NK-92 (cell line): ENCODE measurements around the gene ZFR.
"Not testable (repeated sequence)": the region's sequence is repeated elsewhere in the genome, so short reads cannot be mapped to it uniquely, and the experiment has no call there.

Experiments used
- DNase-seq: peaks from one replicate; lab custom pipeline; 2025; ENCODE audit not compliant: unreplicated experiment; lab: John Stamatoyannopoulos, UW

The ZFR gene

GRCh38 chr5:32452316-32452715, 7.8 kb upstream of the ZFR start:
- not testable (repeated sequence) for DNase-seq

- no peak for DNase-seq
These were observed 6.4 kb upstream of the ZFR start for GRCh38 chr5:32450952-32451351.

- DNase-seq, result no peak
These were observed 4.7 kb upstream of the ZFR start for GRCh38 chr5:32449262-32449661.

DNA sequence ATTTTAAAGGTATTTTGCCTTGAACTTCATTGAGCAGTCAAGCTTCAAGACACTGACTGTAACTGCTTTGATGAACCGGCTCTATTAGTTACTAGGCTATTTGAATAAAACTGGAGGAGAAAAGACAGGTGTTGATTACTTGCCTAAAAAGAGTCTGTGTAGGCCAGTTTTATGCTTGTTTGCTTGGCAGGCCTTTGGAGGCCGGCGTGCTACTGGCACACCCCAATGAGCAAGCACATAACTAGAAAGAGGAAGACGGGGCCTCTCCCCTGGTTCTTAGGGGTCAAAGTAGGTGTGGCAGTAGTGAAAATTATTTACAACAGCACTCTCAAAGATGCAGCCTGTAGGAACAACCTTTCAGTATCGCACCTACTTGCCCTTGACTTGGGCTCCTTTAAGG, 2.1 kb upstream of the ZFR start:
- DNase-seq, result no peak

DNA sequence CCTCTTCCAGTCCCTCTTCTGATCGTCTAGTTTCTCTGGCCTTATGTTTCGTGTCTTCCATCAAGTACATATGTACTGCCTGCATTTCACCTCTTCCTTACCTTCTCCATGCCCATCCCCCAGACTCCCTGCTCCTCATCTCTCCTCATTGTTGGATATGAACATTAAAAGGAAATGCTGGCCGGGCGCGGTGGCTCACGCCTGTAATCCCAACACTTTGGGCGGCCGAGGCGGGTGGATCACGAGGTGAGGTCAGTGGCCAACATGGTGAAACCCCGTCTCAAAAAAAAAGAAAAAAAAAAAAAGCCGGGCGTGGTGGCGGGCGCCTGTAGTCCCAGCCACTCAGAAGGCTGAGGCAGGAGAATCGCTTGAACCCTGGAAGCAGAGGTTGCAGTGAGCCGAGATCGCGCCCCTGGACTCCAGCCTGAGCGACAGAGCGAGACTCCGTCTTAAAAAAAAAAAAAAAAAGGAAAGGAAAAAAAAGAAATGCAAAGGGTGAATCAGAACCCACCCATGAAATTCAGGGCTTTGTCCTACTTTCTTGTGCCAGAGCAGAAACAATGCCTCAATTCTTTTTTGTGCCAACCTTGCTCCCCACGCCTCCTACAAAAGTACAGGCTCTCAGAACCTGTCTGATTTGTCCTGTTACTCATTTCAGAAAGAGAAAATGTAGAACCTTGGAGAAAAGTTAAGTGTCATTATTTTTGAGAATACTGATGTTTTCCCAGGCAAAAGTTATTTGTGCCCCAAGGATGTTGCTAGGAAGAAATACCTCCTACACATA, 1.5 kb upstream of the ZFR start:
- no peak for DNase-seq

- no peak for DNase-seq
These were observed 783 bp upstream of the ZFR start for GRCh38 chr5:32445287-32445758.

- DNase-seq, result no peak
These were observed 754 bp downstream of the ZFR start for GRCh38 chr5:32443541-32444430.

DNA sequence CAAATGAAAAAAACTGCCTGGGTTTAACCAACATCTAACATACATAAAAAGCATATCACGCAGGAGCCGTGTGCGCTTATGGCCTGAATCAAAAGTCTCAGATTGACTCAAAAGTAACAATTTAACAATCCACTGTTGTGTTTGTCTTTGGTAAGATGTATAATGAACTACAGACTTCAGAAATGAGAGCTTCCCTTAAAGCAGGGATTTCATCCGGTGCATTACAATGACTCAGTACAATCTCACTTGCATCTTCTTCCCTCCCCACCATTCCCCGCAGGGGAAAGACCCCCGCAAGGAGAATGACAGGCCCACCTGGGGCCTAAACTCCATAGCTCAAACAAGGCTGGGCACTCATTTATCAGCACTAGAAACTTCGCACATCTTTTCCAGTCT, 1.4 kb downstream of the ZFR start:
- DNase-seq, result no peak

DNA sequence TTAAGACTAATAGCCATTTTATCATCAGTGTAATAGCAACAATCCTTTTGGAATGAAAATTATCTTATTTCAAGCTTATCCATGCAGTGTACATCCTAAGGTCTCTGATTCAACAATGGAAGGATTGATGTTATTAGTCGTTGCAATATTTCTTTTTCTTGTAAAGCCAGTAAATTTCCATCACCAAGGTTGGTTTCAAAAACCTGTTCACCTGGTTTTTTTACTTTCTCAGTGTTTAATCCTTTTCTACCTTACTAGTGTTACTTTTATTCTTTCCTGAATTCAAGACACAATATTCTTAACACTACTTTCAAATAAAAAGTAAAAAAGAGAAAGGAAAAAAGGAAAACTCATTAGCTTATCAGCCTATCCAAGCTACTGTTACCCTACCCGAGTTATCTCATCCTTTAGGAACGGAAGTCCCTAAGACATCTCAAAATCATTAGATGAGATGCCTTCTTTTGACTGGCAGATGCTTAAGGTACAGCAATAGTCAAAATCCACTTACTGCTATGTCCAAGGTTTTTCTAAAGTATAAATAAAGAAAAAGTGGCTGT, 5.4 kb downstream of the ZFR start:
- no peak for DNase-seq

DNA sequence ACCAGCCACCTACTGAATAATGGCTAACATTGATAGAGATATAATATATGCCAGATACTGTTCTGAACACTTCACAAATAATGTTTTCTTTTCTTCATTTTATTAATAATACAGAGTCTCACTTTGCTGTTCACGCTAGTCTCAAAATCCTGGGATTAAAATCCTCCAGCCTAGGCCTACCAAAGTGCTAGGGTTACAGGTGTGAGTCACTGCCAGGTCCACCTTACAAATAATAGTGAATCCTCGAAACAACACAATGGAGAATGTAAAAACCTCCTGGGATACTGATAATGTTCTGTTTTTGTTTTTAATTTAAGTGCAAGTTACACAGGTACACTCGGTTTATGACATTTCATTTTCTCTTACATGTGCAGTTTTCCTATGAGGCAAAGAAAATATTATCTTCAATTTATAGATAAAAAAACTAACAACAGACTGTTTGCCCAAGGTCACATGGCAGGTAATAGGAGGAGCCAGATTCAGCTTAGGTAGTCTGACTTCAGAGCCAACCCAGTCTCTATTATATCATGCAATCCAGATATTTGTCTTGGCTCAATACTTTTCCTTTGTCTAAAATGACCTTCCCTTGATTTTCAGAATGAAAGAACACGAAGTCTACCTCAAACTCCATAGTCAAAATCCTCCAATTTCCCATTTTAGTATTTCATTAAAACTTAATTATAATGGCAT, 7.8 kb downstream of the ZFR start:
- DNase-seq, result no peak

DNA sequence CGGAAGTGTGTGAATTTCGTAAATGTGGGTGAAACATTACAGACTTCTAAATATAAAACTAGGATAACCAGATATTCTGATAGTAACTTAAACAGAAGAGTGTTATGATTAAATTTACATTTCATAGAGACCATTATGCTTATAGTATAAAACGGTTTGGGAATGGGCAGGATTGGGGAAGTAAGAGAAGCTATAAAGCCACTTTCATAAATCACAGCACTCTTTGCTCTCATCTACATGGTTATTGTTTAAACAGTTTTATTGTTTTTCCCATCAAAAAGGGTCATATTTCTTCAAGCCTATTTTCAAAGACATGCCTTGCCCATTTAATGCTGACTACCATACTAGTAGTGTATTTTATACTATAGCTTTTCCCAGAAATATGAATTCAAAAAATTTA, 9.2 kb downstream of the ZFR start:
- DNase-seq, result no peak

GRCh38 chr5:32434221-32434620, 10.3 kb downstream of the ZFR start:
- DNase-seq, result no peak

DNA sequence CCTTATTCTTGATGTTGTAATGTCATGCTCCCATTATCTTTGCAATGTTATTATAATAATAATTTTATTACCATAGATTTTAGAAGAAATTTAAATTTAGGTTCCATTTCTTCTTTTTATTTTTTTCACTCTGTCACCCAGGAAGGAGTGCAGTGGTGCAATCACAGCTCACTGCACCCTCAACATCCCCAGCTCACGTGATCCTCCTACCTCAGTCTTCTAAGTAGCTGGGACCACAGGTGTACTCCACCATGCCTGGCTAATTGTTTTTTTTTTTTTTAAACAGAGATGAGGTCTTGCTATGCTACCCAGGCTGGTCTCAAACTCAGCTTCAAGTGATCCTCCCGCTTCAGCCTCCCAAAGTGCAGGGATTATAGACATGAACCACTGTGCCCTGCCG, 11.9 kb downstream of the ZFR start:
- no peak for DNase-seq

DNA sequence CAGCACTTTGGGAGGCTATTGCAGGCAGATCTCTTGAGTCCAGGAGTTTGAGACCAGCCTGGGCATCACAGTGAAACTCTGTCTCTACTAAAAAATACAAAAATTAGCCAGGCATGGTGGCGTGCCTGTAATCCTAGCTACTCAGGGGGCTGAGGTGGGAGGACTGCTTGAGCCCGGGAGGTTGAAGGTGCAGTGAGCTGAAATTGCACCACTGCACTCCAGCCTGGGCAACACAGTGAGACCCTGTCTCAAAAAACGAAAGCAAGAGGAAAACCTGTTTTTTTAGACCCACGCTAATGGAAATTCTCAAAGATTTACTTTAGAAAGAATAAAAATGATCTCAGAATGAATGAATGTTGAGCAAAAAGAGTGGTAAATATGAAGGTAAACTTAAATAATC, 13.7 kb downstream of the ZFR start:
- DNase-seq, result not testable (repeated sequence)

DNA sequence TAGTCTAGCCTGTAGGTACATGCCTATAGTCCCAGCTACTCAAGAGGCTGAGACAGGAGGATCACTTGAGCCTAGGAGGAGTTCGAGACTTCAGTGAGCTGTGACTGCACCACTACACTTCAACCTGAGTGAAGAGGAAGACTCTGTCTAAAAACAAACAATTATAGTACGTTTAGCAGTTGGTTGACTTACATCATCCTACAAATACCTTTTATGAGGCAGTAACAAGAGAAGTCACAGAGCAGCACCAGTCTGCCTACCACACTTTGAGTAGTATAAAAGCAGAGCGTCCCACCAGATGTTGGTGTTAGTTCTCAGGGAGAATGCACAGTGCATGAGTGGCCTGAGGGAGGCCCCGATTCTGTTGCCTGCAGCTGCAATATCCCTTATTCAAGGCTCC, 16.1 kb downstream of the ZFR start:
- DNase-seq, result no peak

- no peak for DNase-seq
These were observed 17.9 kb downstream of the ZFR start for GRCh38 chr5:32426440-32427151.

- no peak for DNase-seq
These were observed 21.8 kb downstream of the ZFR start for GRCh38 chr5:32422697-32423096.

- no peak for DNase-seq
These were observed 23.5 kb downstream of the ZFR start for GRCh38 chr5:32421075-32421474.

DNA sequence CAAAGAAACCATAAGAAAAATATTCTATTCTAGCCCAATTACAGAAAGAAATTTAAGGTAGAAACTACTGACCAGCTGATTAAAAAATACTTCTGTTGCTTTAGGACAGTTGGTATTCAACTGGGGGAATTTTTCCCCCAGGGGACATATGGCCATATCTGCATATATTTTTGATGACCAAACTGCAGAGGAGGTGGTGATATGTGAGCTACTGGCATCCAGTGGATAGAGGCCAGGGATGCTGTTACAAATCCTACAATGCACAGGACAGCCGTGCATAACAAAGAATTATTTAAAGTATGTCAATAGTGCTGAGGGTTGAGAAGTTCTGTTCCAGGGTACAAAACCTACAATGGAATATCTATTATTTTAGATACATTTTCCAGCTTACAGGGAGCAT, 24.0 kb downstream of the ZFR start:
- DNase-seq, result no peak

- DNase-seq, result no peak
These were observed 24.7 kb downstream of the ZFR start for GRCh38 chr5:32419791-32420190.
